GM10266 (cell line): ENCODE results near the gene MRPL20.
"Not testable (repeated sequence)": the region's sequence is repeated elsewhere in the genome, so short reads cannot be mapped to it uniquely, and the experiment has no call there.

Experiments used
- DNase-seq: peaks from one replicate; pipeline ENCODE4 v3.0.0; 2012; ENCODE audit errors: extremely low spot score
- TF ChIP-seq, protein P1 (sequence below): IDR thresholded peaks from 2 replicates; pipeline ENCODE4 v1.5.1; 2012; ENCODE audit warnings: mild to moderate bottlenecking, low read depth; ENCODE audit not compliant: control insufficient read depth, insufficient read depth; ENCODE audit errors: missing control alignments

The MRPL20 gene

DNA sequence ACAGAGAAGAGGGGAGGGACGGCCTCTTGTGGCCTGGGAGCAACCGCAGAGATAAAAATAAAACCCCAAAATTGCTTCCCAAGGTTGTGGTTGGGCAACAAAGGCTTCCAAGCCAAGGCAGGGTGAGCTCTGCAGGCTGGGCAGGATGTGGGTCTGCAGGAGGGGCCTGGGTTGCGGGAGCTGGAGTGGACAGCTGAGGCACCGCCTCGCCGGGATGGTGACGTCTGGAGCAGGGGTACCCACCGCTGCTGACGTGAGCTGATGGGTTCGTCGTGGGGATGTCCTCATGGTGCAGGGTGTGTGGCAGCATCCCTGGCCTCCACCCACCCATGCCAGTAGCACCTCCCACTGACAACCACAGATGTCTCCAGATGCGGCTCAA is 35.7 kb downstream of the MRPL20 start:
- TF ChIP-seq, protein P1, sequence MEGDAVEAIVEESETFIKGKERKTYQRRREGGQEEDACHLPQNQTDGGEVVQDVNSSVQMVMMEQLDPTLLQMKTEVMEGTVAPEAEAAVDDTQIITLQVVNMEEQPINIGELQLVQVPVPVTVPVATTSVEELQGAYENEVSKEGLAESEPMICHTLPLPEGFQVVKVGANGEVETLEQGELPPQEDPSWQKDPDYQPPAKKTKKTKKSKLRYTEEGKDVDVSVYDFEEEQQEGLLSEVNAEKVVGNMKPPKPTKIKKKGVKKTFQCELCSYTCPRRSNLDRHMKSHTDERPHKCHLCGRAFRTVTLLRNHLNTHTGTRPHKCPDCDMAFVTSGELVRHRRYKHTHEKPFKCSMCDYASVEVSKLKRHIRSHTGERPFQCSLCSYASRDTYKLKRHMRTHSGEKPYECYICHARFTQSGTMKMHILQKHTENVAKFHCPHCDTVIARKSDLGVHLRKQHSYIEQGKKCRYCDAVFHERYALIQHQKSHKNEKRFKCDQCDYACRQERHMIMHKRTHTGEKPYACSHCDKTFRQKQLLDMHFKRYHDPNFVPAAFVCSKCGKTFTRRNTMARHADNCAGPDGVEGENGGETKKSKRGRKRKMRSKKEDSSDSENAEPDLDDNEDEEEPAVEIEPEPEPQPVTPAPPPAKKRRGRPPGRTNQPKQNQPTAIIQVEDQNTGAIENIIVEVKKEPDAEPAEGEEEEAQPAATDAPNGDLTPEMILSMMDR = no peak
- DNase-seq = no peak

DNA sequence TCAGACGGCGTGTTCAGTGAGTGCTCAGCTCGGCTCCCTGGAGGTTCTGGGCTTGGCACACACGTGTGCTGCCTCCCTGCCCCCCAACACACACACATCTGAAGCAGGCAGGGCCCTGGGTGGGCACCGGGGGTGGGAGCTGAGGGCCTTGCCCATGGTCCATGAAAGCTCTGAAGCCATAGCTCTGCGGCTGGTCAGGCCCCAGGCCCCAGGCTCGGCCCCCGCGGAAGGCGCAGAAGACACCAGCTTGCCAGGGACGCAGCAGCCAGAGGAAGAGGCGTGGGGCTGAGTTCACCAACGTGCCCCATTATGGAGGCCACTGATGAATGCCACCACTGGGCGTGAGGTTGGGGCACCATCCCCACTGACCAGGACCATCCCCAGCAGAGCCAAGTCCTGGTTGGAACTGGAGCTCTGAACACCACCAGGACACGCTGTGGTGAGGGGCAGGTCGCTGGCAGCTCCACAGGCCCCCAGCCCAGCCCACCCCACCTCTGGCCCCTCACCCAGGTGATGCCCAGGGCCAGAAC is 36.3 kb downstream of the MRPL20 start:
- TF ChIP-seq, protein P1 = no peak

DNA sequence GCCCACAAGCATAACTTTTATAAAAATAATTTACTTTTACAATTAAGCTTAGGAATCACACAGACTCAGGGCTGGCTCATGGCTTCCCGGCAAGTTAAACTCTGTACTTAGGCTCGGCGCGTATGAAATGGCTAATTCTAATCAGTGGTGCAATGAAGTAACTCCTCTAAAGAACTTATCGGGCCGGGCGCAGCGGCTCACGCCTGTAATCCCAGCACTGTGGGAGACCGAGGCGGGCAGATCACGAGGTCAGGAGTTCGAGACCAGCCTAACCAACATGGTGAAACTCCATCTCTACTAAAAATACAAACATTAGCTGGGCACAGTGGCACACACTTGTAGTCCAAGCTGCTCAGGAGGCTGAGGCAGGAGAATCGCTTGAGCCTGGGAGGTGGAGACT is 37.0 kb downstream of the MRPL20 start:
- not testable (repeated sequence) for DNase-seq

More for the DNA sequence above, 36.3 kb downstream of the MRPL20 start:
- DNase-seq = no peak

DNA sequence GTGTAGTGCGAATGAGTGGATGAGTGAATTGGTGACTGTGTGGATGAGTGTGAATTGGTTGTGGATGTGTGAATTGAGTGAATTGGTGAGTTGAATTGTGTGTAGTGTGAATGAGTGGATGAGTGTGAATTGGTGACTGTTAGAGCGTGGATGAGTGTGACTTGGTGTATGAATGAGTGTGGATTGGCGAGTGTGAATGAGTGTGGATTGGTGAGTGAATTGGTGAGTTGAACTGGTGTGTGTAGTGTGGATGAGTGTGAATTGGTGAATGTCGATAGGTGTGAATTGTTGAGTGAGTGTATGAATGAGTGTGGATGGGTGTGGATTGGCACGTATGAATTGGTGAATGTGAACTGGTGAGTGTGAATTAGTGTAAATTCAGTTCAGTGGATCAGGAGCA is 39.8 kb downstream of the MRPL20 start:
- DNase-seq = no peak
- TF ChIP-seq, protein P1 = no peak

DNA sequence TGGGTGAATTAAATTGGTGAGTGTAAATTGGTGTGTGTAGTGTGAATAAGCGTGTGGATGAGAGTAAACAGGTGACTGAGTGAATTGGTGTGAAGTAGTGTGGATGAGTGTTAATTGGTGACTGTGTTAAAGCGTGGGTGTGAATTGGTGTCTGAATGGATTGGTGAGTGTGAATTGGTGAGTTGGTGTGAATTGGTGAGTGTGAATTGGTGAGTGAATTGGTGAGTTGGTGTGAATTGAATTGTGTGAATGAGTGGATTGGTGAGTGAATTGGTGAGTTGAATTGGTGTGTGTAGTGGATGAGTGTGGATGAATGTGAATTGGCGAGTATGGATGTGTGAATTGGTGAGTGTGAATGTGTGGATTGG is 40.4 kb downstream of the MRPL20 start:
- no peak for DNase-seq

DNA sequence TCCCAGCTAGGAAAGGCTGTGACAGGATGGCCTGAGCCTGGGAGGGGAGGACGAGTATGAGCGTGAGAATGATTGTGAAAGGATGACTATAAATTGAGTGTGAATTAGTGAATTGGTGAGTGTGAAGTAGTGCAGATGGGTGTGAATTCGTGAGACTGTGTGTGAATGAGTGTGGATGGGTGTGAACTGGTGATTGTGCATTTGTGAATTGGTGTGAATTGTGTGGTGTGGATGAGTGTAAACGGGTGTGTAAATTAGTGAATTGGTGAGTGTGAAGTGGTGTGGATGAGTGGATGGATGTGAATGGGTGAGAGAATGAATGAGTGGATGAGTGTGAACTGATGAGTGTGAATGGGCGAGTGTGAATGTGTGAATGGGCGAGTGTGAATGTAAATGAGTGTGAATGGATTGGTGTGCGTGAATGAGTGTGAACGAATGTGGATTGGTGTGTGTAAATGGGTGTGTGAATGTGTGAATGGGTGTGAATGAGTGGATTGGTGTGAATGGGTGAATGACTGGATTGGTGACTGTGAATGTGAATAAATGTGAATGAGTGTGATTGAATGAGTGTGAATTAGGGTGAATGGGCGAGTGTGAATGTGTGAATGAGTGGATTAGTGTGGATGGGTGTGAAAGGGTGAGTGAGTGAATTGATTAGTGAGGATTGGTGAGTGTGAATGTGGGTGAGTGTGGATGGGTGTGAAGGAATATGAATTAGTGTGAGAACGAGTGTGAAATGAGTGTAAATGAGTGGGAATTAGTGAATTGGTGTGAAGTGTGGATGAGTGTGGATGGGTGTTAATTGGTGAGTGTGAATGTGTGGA is 41.0 kb downstream of the MRPL20 start:
- no peak for DNase-seq
- TF ChIP-seq, protein P1 = no peak

More for the DNA sequence above, 40.4 kb downstream of the MRPL20 start:
- TF ChIP-seq, protein P1 = no peak

DNA sequence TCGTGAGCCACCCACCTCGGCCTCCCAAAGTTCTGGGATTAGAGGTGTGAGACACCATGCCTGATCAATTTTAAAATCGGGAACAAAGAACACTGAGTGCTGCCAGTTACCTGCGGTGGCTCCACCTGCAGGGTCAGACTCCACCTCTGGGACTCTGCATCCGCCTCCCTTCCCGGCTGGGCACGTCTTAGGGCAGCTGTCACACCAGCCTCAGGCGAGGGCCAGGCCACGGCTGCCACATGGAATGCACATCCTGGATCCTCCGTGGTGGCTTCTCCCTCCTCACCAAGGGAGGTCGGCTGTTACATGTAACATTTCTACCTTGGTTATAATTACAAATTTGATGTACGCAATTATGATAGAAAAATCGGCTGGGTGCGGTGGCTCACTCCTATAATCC is 42.8 kb downstream of the MRPL20 start:
- DNase-seq = no peak
- TF ChIP-seq, protein P1 = no peak
